PC-9 (cell line): Measurements from ENCODE around the gene GRK2. TPM values are rescaled to one million over a fixed set of nuclear protein-coding genes. Genes with fewer than 3 reads are reported as not detected.

Experiments
- BruUV-seq: library from RNA; stranded (reverse); fragments of 400-500 nt; replicated peaks from 2 replicates; lab custom pipeline; 2021; lab: Mats Ljungman, UMichigan
- CTCF ChIA-PET: fragments of 300-600 bp; sonication (Branson Sonifier 250); formaldehyde crosslinking; loops from one replicate; lab custom pipeline; 2022; ENCODE audit warnings: antibody characterized with exemption; lab: Charles Lee
- POLR2A ChIA-PET: fragments of 300-600 bp; sonication (Branson Sonifier 250); formaldehyde crosslinking; loops from one replicate; lab custom pipeline; 2022; ENCODE audit warnings: antibody characterized with exemption; ENCODE audit not compliant: unreplicated experiment; lab: Charles Lee
- DNase-seq, 2 experiments: peaks; one replicate each; pipeline versions ENCODE4 v3.0.0 to v3.0.0-alpha.2; 2015 to 2022; ENCODE audit warnings: mixed read lengths in 1 of 2
- H2AFZ ChIP-seq: fragments of 200-600 bp; sonication (generic); 2 replicates; pipeline ENCODE4 v1.8.1; 2017; ENCODE audit warnings: antibody characterized with exemption
- H3F3A ChIP-seq: fragments of 200-600 bp; sonication (generic); 2 replicates; pipeline ENCODE4 v1.8.1; 2017; ENCODE audit warnings: antibody characterized with exemption, mild to moderate bottlenecking, low read depth; ENCODE audit not compliant: insufficient read depth
- H3K27ac ChIP-seq: fragments of 200-600 bp; sonication (generic); 2 replicates; pipeline ENCODE4 v1.6.1; 2016; ENCODE audit warnings: mixed run types
- H3K27me3 ChIP-seq: fragments of 200-600 bp; sonication (generic); 2 replicates; pipeline ENCODE4 v1.6.1; 2016; ENCODE audit warnings: low read depth, mixed run types; ENCODE audit not compliant: insufficient read depth
- H3K36me3 ChIP-seq: fragments of 200-600 bp; sonication (generic); 2 replicates; pipeline ENCODE4 v1.6.1; 2016; ENCODE audit warnings: low read depth, mixed run types
- H3K4me1 ChIP-seq: fragments of 200-600 bp; sonication (generic); replicated peaks from 2 replicates; pipeline ENCODE4 v1.6.1; 2016; ENCODE audit warnings: mixed run types; ENCODE audit not compliant: insufficient read depth
- H3K4me2 ChIP-seq: fragments of 200-600 bp; sonication (generic); 2 replicates; pipeline ENCODE4 v1.6.1; 2017; ENCODE audit warnings: mixed run types
- H3K4me3 ChIP-seq: fragments of 200-600 bp; sonication (generic); 2 replicates; pipeline ENCODE4 v1.6.1; 2016; ENCODE audit warnings: mixed run types
- H3K79me2 ChIP-seq: fragments of 200-600 bp; sonication (generic); 2 replicates; pipeline ENCODE4 v1.6.1; 2017; ENCODE audit warnings: low read depth, mixed run types
- H3K9me2 ChIP-seq: fragments of 200-600 bp; sonication (generic); 2 replicates; pipeline ENCODE4 v1.8.1; 2017; ENCODE audit warnings: mild to moderate bottlenecking; ENCODE audit not compliant: insufficient read depth
- H3K9me3 ChIP-seq: fragments of 200-600 bp; sonication (generic); 2 replicates; pipeline ENCODE4 v1.8.1; 2016; ENCODE audit warnings: low read depth; ENCODE audit not compliant: insufficient read depth
- H4K20me1 ChIP-seq: fragments of 200-600 bp; sonication (generic); 2 replicates; pipeline ENCODE4 v1.8.1; 2017; ENCODE audit not compliant: insufficient read depth
- EZH2 ChIP-seq: fragments of 200-600 bp; sonication (generic); IDR thresholded peaks from 2 replicates; pipeline ENCODE4 v1.8.0; 2017; ENCODE audit warnings: antibody characterized with exemption, low read depth
- intact Hi-C: fragments of 100-400 bp; cut with micrococcal nuclease; formaldehyde crosslinking; loops from one replicate; pipeline ENCODE4 v1.10.0; 2022; ENCODE audit not compliant: unreplicated experiment
- total RNA-seq: library from RNA; stranded (reverse); gene quantifications from 2 replicates; pipeline ENCODE4 v1.2.3, GENCODE V29; 2021
- TF ChIP-seq, protein P1 (sequence below): fragments of 200-600 bp; sonication (generic); conservative IDR thresholded peaks from 2 replicates; pipeline ENCODE4 v1.6.1; 2017; ENCODE audit warnings: mixed run types, antibody characterized with exemption, mild to moderate bottlenecking, moderate library complexity

The GRK2 gene
- total RNA-seq, 1 experiment from 2014 or later = 76.7 TPM

DNA sequence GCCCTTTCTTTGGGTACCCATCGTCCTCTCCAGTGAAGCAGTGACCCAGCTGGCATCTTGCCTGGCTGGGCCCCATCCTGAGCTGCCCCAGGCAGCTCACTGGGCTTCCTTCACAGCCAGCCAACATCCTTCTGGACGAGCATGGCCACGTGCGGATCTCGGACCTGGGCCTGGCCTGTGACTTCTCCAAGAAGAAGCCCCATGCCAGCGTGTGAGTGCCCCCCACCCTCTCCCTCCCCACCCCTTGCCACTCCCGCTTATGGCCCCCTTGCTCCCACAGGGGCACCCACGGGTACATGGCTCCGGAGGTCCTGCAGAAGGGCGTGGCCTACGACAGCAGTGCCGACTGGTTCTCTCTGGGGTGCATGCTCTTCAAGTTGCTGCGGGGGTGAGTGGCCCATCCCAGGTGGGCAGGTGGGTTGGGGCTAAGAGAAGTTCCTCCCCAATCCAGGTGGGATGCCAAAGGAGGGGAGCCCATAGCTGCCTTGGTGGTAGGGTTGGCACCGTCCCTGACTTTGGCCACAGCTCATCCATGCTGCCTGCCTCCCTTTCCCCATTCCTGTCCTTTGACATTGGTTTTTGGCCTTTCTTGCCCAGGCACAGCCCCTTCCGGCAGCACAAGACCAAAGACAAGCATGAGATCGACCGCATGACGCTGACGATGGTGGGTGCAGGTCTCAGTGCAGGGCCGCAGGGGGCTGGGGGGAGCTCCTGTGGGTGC lies 16.0 kb downstream of the GRK2 start:
- H3K4me2 ChIP-seq = no peak overlapping the region

GRCh38 chr11:67282876-67283371 lies 16.7 kb downstream of the GRK2 start:
- no TSS peak for BruUV-seq
- H3K4me1 ChIP-seq = peaks cover 11% of the 10 kb centered on the region
- intact Hi-C loops = no loop called here
- 0 out of 2 replicates have a peak, but pooled peaks cover 1% of the 10 kb centered on the region for H3K79me2 ChIP-seq
- H3K36me3 ChIP-seq = peaks cover 8% of the 10 kb centered on the region; the same call in 1 of the 2 replicates
- H4K20me1 ChIP-seq = no peaks in the 10 kb centered on the region
- POLR2A ChIA-PET = no interaction called here
- CTCF ChIA-PET = interaction anchor here (0.7 kb wide), 1 partner anchor 34 kb away, joined by 6 read pairs; no protein-coding TSS in a partner anchor
- no peaks in the 10 kb centered on the region for H3K9me2 ChIP-seq
- no peak overlapping the region for H3K4me3 ChIP-seq
- H3F3A ChIP-seq = peaks cover 19% of the 10 kb centered on the region
- no peak for DNase-seq
- no peak overlapping the region for H3K27ac ChIP-seq
- no peaks in the 10 kb centered on the region for H3K9me3 ChIP-seq
- H3K4me2 ChIP-seq = no peak overlapping the region
- TF ChIP-seq, protein P1, sequence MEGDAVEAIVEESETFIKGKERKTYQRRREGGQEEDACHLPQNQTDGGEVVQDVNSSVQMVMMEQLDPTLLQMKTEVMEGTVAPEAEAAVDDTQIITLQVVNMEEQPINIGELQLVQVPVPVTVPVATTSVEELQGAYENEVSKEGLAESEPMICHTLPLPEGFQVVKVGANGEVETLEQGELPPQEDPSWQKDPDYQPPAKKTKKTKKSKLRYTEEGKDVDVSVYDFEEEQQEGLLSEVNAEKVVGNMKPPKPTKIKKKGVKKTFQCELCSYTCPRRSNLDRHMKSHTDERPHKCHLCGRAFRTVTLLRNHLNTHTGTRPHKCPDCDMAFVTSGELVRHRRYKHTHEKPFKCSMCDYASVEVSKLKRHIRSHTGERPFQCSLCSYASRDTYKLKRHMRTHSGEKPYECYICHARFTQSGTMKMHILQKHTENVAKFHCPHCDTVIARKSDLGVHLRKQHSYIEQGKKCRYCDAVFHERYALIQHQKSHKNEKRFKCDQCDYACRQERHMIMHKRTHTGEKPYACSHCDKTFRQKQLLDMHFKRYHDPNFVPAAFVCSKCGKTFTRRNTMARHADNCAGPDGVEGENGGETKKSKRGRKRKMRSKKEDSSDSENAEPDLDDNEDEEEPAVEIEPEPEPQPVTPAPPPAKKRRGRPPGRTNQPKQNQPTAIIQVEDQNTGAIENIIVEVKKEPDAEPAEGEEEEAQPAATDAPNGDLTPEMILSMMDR = no peak
- no peak for TF ChIP-seq EZH2
- no peaks in the 10 kb centered on the region for H3K27me3 ChIP-seq
- no peak overlapping the region for H2AFZ ChIP-seq

More for the DNA sequence above, 16.0 kb downstream of the GRK2 start:
- H3K9me2 ChIP-seq = no peaks in the 10 kb centered on the region
- TF ChIP-seq, protein P1 = no peak
- no peak for TF ChIP-seq EZH2
- BruUV-seq = no TSS peak
- H2AFZ ChIP-seq = no peak overlapping the region
- ChIA-PET POLR2A (no interaction called here), CTCF (interaction anchor here (0.7 kb wide), 1 partner anchor 35 kb away, joined by 6 read pairs; no protein-coding TSS in a partner anchor)
- no peak overlapping the region for H3K27ac ChIP-seq
- H3F3A ChIP-seq = peaks cover 13% of the 10 kb centered on the region
- intact Hi-C loops = no loop called here
- H3K27me3 ChIP-seq = no peaks in the 10 kb centered on the region
- H3K4me3 ChIP-seq = no peak overlapping the region
- no peak for DNase-seq
- H3K4me1 ChIP-seq = peaks cover 5% of the 10 kb centered on the region
- peaks cover 8% of the 10 kb centered on the region; the same call in 1 of the 2 replicates for H3K36me3 ChIP-seq
- H3K79me2 ChIP-seq = 0 out of 2 replicates have a peak, but pooled peaks cover 4% of the 10 kb centered on the region
- no peaks in the 10 kb centered on the region for H3K9me3 ChIP-seq
- H4K20me1 ChIP-seq = peaks cover 4% of the 10 kb centered on the region; the same call in 1 of the 2 replicates

GRCh38 chr11:67283481-67283963 lies 17.2 kb downstream of the GRK2 start:
- no peak for DNase-seq
- Histone ChIP-seq H3K9me3 (no peaks in the 10 kb centered on the region), H3K9me2 (no peaks in the 10 kb centered on the region), H3K4me3 (no peak overlapping the region), H2AFZ (no peak overlapping the region), H3K79me2 (no peaks in the 10 kb centered on the region), H3K4me2 (no peak overlapping the region), H3F3A (peaks cover 23% of the 10 kb centered on the region), H3K27ac (no peak overlapping the region), H3K4me1 (peaks cover 14% of the 10 kb centered on the region), H3K27me3 (no peaks in the 10 kb centered on the region), H4K20me1 (no peaks in the 10 kb centered on the region), H3K36me3 (peaks cover 8% of the 10 kb centered on the region; the same call in 1 of the 2 replicates)
- intact Hi-C loops = no loop called here
- BruUV-seq = no TSS peak
- TF ChIP-seq, protein P1 = no peak
- no peak for TF ChIP-seq EZH2
- ChIA-PET POLR2A (no interaction called here), CTCF (no interaction called here)
